LoVo (cell line): ENCODE measurements around the gene SEPTIN12.
"Not testable (repeated sequence)": the region's sequence is repeated elsewhere in the genome, so short reads cannot be mapped to it uniquely, and the experiment has no call there.

ENCODE experiments used
- DNase-seq: peaks from one replicate; pipeline ENCODE4 v3.0.0-alpha.2; 2016; ENCODE audit warnings: low spot score

Gene SEPTIN12

GRCh38 chr16:4752351-4753100, 35.6 kb downstream of the SEPTIN12 start:
- DNase-seq = no peak

GRCh38 chr16:4750896-4751295, 37.2 kb downstream of the SEPTIN12 start:
- no peak for DNase-seq

GRCh38 chr16:4749700-4750257, 38.4 kb downstream of the SEPTIN12 start:
- DNase-seq = no peak

GRCh38 chr16:4748682-4749411, 39.3 kb downstream of the SEPTIN12 start:
- no peak for DNase-seq

GRCh38 chr16:4747906-4748681, 40.1 kb downstream of the SEPTIN12 start:
- no peak for DNase-seq

- no peak for DNase-seq
Observed at GRCh38 chr16:4746991-4747574, 41.1 kb downstream of the SEPTIN12 start.

GRCh38 chr16:4746215-4746614, 41.9 kb downstream of the SEPTIN12 start:
- DNase-seq = no peak

GRCh38 chr16:4745274-4745569, 42.9 kb downstream of the SEPTIN12 start:
- no peak for DNase-seq

GRCh38 chr16:4744555-4745273, 43.4 kb downstream of the SEPTIN12 start:
- no peak for DNase-seq

GRCh38 chr16:4743226-4743878, 44.8 kb downstream of the SEPTIN12 start:
- no peak for DNase-seq

- DNase-seq = not testable (repeated sequence)
Observed at GRCh38 chr16:4738370-4738769, 49.8 kb downstream of the SEPTIN12 start.

GRCh38 chr16:4737545-4737944, 50.6 kb downstream of the SEPTIN12 start:
- no peak for DNase-seq

- no peak for DNase-seq
Observed at GRCh38 chr16:4736546-4736945, 51.6 kb downstream of the SEPTIN12 start.

- peak; percentile 80 for DNase-seq
Observed at GRCh38 chr16:4734730-4735535, 53.2 kb downstream of the SEPTIN12 start.

- peak; percentile 95 for DNase-seq
Observed at GRCh38 chr16:4734063-4734729, 53.9 kb downstream of the SEPTIN12 start, which contains the start of the genes ANKS3 and DNAAF8. Gene ANKS3, minus strand, starts transcription at chr16:4734271. Its CDS starts 4,122 bp downstream, at chr16:4730149. Gene DNAAF8, plus strand, starts transcription at chr16:4734537. Its CDS starts 1,978 bp downstream, at chr16:4736515.

- no peak for DNase-seq
Observed at GRCh38 chr16:4733747-4734062, 54.4 kb downstream of the SEPTIN12 start.

GRCh38 chr16:4733211-4733742, 54.9 kb downstream of the SEPTIN12 start:
- DNase-seq = no peak

- DNase-seq = no peak
Observed at GRCh38 chr16:4729876-4730275, 58.3 kb downstream of the SEPTIN12 start.

GRCh38 chr16:4728676-4729075, 59.5 kb downstream of the SEPTIN12 start:
- no peak for DNase-seq
